ENCODE data around the gene GLRX. TPM values are rescaled to one million over a fixed set of nuclear protein-coding genes. Genes with fewer than 3 reads are reported as not detected.

Gene GLRX
- total RNA-seq, 1 experiment from 2014 or later, result 27.3 TPM

- ChIA-PET POLR2A (ENCODE audit: low non-redundant PET) (no interaction called here), CTCF (interaction anchor here (0.9 kb wide), 1 partner anchor 21 kb away, joined by 3 read pairs; no protein-coding TSS in a partner anchor)
- DNase-seq (ENCODE audit: low spot score), result no peak
- H3K4me1 ChIP-seq (ENCODE audit: insufficient read depth, low read length, poor library complexity, severe bottlenecking), result peaks cover 6% of the 10 kb centered on the region
- H3K36me3 ChIP-seq (ENCODE audit: insufficient read depth, low read length, poor library complexity, severe bottlenecking), result no peaks in the 10 kb centered on the region
- H3K27me3 ChIP-seq (replicated peaks; ENCODE audit: insufficient read depth, low read depth, low read length, poor library complexity), result no peaks in the 10 kb centered on the region
- intact Hi-C loops (cut with micrococcal nuclease; ENCODE audit: unreplicated experiment), result no loop called here
- no peak overlapping the region for H3K27ac ChIP-seq (ENCODE audit: low read depth, low read length, poor library complexity, severe bottlenecking)
- no peaks in the 10 kb centered on the region for H3K9me3 ChIP-seq (ENCODE audit: low read depth, low read length, poor library complexity, severe bottlenecking)
- H3K4me3 ChIP-seq (ENCODE audit: low read depth, low read length, poor library complexity, severe bottlenecking), result no peak overlapping the region
- BruUV-seq (replicated peaks), result no TSS peak
- TF ChIP-seq CTCF (conservative IDR thresholded peaks at IDR 0.05; ENCODE audit: low read depth, low read length), result no peak
- no peak for TF ChIP-seq EZH2 (IDR thresholded peaks at IDR 0.05; ENCODE audit: borderline replicate concordance, low read depth, low read length, poor library complexity, severe bottlenecking)
Measured at GRCh38 chr5:95801961-95802360, 20.6 kb downstream of the GLRX start.

- ChIA-PET CTCF (interaction anchor here (0.9 kb wide), 1 partner anchor 20 kb away, joined by 3 read pairs; no protein-coding TSS in a partner anchor), POLR2A (ENCODE audit: low non-redundant PET) (no interaction called here)
- BruUV-seq (replicated peaks), result no TSS peak
- no peak overlapping the region for H3K27ac ChIP-seq (ENCODE audit: low read depth, low read length, poor library complexity, severe bottlenecking)
- peaks cover 6% of the 10 kb centered on the region for H3K4me1 ChIP-seq (ENCODE audit: insufficient read depth, low read length, poor library complexity, severe bottlenecking)
- DNase-seq (ENCODE audit: low spot score), result no peak
- no peak overlapping the region for H3K4me3 ChIP-seq (ENCODE audit: low read depth, low read length, poor library complexity, severe bottlenecking)
- TF ChIP-seq EZH2 (IDR thresholded peaks at IDR 0.05; ENCODE audit: borderline replicate concordance, low read depth, low read length, poor library complexity, severe bottlenecking) (no peak), CTCF (conservative IDR thresholded peaks at IDR 0.05; ENCODE audit: low read depth, low read length) (no peak)
- H3K36me3 ChIP-seq (ENCODE audit: insufficient read depth, low read length, poor library complexity, severe bottlenecking), result no peaks in the 10 kb centered on the region
- H3K27me3 ChIP-seq (replicated peaks; ENCODE audit: insufficient read depth, low read depth, low read length, poor library complexity), result no peaks in the 10 kb centered on the region
- intact Hi-C loops (cut with micrococcal nuclease; ENCODE audit: unreplicated experiment), result no loop called here
- no peaks in the 10 kb centered on the region for H3K9me3 ChIP-seq (ENCODE audit: low read depth, low read length, poor library complexity, severe bottlenecking)
Measured at GRCh38 chr5:95801532-95801931, 21.0 kb downstream of the GLRX start.

GRCh38 chr5:95800553-95800952 is 22.0 kb downstream of the GLRX start:
- H3K27me3 ChIP-seq (replicated peaks; ENCODE audit: insufficient read depth, low read depth, low read length, poor library complexity), result no peaks in the 10 kb centered on the region
- peaks cover 6% of the 10 kb centered on the region for H3K4me1 ChIP-seq (ENCODE audit: insufficient read depth, low read length, poor library complexity, severe bottlenecking)
- no TSS peak for BruUV-seq (replicated peaks)
- TF ChIP-seq CTCF (conservative IDR thresholded peaks at IDR 0.05; ENCODE audit: low read depth, low read length) (no peak), EZH2 (IDR thresholded peaks at IDR 0.05; ENCODE audit: borderline replicate concordance, low read depth, low read length, poor library complexity, severe bottlenecking) (no peak)
- intact Hi-C loops (cut with micrococcal nuclease; ENCODE audit: unreplicated experiment), result no loop called here
- H3K4me3 ChIP-seq (ENCODE audit: low read depth, low read length, poor library complexity, severe bottlenecking), result no peak overlapping the region
- DNase-seq (ENCODE audit: low spot score), result no peak
- no peaks in the 10 kb centered on the region for H3K36me3 ChIP-seq (ENCODE audit: insufficient read depth, low read length, poor library complexity, severe bottlenecking)
- ChIA-PET CTCF (no interaction called here), POLR2A (ENCODE audit: low non-redundant PET) (no interaction called here)
- H3K27ac ChIP-seq (ENCODE audit: low read depth, low read length, poor library complexity, severe bottlenecking), result no peak overlapping the region
- no peaks in the 10 kb centered on the region for H3K9me3 ChIP-seq (ENCODE audit: low read depth, low read length, poor library complexity, severe bottlenecking)

Data from A673 (cell line).